NCI-H774 (cell line): ENCODE results near the gene FAIM2.

ENCODE experiments used
- DNase-seq: peaks from one replicate; lab custom pipeline; 2025; lab: John Stamatoyannopoulos, UW

Gene FAIM2

GRCh38 chr12:49903700-49904423 is at the start of gene FAIM2:
TSS of gene FAIM2 (minus strand) at chr12:49903900. CDS start at chr12:49903792, 108 bp downstream.
- DNase-seq, result no peak

- DNase-seq, result no peak
Observed at GRCh38 chr12:49953151-49953550, 49.5 kb upstream of the FAIM2 start.

DNA sequence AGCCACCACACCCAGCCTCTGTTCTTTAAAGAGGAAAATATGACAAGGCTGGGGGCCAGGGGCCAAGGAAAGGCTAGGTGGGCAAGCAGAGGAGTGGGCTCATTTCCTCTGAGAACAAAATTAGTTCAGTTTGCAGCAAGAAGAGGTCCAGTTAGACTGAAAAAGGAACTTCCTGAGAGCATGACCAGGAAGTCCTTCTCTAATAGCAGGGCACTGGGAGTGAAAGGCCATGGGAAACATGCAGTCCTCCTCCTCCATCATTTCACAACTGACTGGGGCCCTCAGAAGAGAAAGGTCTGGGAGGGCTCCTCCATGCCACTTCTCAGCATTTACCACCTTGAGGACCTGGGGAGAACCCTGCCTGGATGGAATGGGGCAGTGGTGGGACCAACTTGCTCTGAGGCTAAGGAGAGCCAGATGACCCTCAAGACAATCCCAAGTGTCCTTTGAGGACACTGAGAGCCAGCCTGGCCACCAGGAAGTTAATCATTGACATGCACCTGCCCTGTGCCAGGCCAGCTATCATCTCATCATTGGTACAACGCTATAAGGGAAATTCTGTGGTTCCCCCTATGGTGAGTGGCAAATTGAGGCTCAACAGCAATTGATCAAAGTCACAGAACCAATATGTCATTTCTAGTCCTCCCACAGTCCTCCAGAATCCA is 48.8 kb upstream of the FAIM2 start:
- DNase-seq, result no peak

DNA sequence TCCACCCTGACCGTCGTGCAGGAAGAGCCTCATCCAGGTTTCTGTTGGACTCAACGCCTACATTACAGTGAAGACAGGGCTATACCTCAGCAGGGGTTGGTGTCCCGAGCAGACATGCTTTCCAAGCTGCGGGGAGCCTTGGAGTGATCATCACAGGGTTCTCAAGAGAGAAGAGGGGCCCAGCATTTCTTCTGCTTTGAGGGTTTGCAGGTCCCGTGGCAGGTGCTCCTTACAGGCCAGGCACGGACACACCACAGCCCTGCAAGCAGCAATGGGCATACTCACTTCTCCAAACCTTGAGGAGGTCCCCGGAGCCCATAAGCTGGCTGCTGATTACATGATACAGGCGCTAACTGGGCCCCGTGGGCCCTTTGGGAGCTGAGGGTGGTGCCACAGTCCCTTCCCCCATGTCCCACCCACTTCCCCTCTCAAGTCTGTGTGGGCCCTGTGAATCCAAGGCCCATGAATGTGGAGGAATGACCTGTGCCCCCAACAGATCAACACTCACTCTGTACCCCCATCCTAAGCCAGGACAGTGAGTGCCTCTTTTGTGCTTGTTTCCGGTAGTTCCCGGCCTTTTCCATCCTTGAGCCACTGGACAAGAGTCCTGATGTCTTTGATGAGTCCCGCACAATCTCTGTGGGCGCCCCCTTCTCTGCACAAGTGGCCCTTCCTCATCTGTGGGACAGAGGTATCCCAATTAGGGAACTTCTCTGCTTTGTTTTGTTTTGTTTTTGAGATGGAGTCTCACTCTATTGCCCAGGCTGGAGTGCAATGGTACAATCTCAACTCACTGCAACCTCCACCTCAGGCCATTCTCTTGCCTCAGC is 47.9 kb upstream of the FAIM2 start:
- DNase-seq, result no peak

- DNase-seq, result no peak
Observed at GRCh38 chr12:49950273-49951251, 46.9 kb upstream of the FAIM2 start, which contains the start of gene AQP2. TSS of gene AQP2 (plus strand) at chr12:49950737. CDS start at chr12:49950831, 94 bp downstream.

GRCh38 chr12:49949866-49950265 is 46.2 kb upstream of the FAIM2 start:
- DNase-seq, result no peak

DNA sequence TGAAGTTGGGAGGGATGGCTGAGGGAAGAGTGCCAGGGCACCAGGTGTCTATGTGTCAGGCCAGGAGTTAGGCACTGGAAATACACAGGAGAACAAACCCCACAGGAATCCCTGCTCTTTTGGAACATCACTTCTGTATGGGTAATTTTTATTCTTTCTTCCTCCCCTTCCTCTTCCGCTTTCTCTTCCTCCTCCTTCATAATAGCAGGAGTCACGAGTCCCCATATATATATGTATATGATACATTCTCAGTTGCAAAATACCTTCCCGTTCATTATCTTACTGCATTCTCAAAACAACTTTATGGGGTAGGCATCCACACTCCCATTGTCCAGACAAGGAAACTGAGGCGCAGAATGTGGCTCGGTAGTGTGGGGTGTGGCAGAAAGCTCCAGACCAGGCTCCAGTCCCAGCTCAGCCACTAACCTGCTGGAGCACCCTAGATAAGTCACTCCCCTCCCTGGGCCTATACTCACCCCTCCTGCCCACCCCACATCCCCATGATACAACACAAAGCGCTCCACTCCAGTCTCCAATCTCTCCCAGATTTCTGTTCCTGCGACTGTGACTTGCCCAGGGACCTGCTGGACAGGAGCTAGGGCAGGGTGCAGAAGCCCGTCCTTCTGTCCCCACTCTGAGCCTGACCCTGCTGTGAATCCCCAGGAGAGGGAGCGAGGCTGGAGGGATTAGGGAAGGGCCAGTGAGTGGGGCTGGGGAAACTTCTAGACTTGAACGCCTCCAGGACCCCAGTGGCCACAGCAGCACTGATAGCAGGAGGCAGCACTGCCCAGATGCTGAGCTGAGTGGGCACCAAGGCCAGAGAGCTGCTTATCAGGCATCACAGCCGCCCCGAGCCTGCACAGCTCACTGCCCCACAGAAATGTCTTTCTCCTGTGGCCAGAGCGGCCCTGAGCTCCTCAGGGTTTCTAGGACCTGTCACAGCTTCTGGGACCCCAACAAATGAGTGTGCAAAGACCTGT is 45.5 kb upstream of the FAIM2 start:
- no peak for DNase-seq

DNA sequence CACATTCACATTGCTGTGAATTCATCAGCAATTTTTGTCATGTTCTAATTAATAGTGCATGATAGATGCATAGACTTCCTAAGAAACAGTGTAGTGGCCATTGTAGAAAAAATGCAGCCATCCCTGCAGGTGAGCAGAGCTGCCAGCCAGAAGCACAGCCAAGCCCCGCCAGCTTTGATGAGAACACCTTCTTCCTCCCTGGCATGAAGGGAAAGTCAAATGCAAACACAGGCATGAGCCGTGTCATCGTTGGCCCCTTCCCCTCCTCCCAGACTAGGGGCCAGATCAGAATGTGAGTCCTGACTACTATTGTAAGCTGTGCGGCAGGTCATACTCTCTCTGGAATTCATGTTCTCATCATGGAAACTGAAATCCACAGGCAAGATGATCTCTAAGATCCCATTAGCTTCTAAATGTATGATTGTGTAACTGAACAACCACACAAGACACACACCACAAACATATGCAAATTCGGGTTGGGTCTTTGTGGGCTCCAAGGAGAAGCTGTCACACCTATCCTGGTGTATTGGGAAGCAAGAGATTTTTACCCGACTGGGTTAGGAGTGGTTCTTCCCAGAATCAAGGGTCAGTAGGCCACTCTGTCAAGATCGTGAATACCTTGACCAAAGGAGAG is 44.0 kb upstream of the FAIM2 start:
- DNase-seq, result no peak

DNA sequence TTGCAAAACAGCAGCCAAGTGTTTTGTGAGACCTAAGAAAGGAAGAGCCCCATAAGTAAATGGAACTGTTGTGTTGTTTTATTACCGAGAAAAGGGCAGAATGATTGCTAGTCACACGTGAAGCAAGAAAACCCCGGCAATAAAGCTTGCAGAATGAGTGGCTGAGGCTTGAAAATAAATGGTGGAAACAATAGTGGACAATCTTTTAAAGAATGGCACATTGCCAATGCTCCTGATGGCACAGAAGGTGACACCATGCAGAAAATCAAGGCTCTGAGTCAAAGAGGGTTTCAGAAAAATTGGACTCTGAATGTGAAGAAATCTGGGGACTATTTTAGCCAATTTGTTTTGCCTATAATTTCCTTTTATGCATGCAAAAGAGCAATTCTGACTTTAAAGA is 42.8 kb upstream of the FAIM2 start:
- no peak for DNase-seq

GRCh38 chr12:49946086-49946485 is 42.4 kb upstream of the FAIM2 start:
- DNase-seq, result no peak

GRCh38 chr12:49945394-49946080 is 41.8 kb upstream of the FAIM2 start:
- peak; percentile 64 for DNase-seq

GRCh38 chr12:49944718-49945117 is 41.0 kb upstream of the FAIM2 start:
- no peak for DNase-seq

GRCh38 chr12:49944046-49944445 is 40.3 kb upstream of the FAIM2 start:
- no peak for DNase-seq

DNA sequence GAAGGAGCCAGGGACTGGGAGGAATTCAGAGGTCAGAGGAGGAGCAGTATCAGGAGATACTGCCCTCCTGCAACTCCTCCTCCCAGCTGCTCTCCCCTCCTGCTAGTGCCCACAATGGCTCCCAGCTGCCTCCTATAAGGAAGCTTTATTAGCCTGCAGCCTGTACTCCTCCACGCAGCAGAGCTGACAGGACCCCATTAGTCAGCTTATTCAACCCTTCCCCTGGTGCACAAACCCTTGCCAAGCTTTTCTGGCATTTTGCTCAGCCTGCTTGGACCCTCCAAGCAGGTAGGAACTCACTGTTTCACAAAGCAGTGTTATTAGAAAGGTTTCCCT is 39.9 kb upstream of the FAIM2 start:
- DNase-seq, result no peak

DNA sequence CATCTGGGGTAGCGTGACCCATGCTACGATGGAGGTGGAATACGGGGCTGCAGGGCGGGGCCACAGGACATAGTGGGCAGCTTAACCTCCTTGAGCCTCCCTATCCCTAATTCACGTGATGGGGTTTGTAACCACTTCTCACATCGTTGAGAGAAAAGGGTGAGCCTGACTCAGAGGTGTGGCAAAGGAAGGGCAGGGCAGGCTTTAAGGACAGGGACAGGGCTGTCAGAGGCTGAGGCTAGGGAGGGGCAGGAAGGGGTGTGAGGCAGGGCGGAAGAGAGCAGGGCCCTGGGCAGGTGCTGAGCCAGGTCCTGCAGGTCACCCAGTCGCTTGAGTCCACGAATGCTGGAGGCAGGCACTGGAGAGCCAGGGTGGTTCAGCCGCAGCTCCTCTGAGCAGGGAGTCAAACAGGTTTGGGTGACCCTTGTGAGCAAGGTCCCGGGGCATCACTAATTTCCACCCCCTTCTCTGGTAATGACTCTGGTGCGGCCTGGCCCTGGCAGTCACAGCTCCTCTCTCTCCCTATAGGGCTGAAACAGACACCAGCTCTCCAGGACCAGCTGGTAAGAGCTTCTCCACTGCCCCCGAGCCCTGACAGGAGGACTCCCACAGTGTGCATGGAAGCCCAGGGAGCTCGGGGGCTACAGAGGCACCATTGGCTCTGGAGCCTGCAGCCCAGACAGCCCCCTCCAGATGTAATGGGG is 39.4 kb upstream of the FAIM2 start:
- no peak for DNase-seq

GRCh38 chr12:49942512-49942893 is 38.8 kb upstream of the FAIM2 start:
- no peak for DNase-seq

GRCh38 chr12:49941556-49942511 is 38.1 kb upstream of the FAIM2 start:
- no peak for DNase-seq

DNA sequence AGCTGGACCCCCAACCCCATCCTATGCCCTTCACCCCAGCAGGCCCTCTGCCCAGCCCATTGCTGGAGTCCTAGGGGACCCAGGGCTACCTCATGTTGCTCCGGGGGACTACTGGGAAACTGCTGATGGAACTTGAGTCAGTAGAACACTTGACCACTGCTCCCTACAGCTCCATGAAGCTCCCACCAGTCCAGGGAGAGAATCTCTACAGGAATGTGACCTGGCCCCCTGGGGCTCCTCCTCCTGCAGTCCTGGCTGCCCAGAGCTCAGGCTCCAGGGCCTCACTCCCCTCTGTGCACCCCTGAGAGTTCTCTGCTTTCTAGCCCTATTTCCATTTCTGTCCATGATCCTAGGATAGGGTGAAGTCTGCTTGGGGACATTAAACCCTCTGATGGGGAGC is 36.0 kb upstream of the FAIM2 start:
- no peak for DNase-seq
